IMR-90 (cell line): ENCODE measurements around the gene SYMPK. TPM values are rescaled to one million over a fixed set of nuclear protein-coding genes. Genes with fewer than 3 reads are reported as not detected.

Experiments used
- ATAC-seq: fragments of 200-7000 bp; cut with Tn5 transposase; 2 replicates; pipeline ENCODE4 v1.9.1; 2020; ENCODE audit warnings: low read depth, mild to moderate bottlenecking, moderate library complexity
- BruUV-seq: library from RNA; stranded (reverse); fragments of 400-500 nt; replicated peaks from 2 replicates; lab custom pipeline; 2021; lab: Mats Ljungman, UMichigan
- CTCF ChIA-PET: fragments of 300-600 bp; formaldehyde crosslinking; extraction: SDS; loops from one replicate; lab custom pipeline; 2021; ENCODE audit warnings: antibody characterized with exemption; lab: Yijun Ruan, JAX
- POLR2A ChIA-PET: fragments of 300-600 bp; sonication (Branson Sonifier 250); formaldehyde crosslinking; loops from one replicate; lab custom pipeline; 2022; ENCODE audit warnings: antibody characterized with exemption; ENCODE audit not compliant: unreplicated experiment; lab: Charles Lee
- DNase-seq: peaks from one replicate; pipeline ENCODE4 v3.0.0; 2013
- H2AFZ ChIP-seq: replicated peaks from 2 replicates; pipeline ENCODE3; 2013; ENCODE audit warnings: low read length, mild to moderate bottlenecking; ENCODE audit not compliant: poor library complexity
- H2AK5ac ChIP-seq: 2 replicates; pipeline ENCODE4 v1.6.1; 2013; ENCODE audit warnings: low read depth, low read length, inconsistent platforms
- H2AK9ac ChIP-seq: replicated peaks from 2 replicates; pipeline ENCODE3; 2013; ENCODE audit warnings: mild to moderate bottlenecking, low read depth, low read length, moderate library complexity; ENCODE audit not compliant: poor library complexity
- H2BK120ac ChIP-seq: 2 replicates; pipeline ENCODE4 v1.6.1; 2013; ENCODE audit warnings: low read depth, low read length, inconsistent platforms
- H2BK15ac ChIP-seq: 3 replicates; pipeline ENCODE4 v1.6.1; 2013; ENCODE audit warnings: low read depth, low read length, inconsistent platforms
- H2BK20ac ChIP-seq: 2 replicates; pipeline ENCODE4 v1.6.1; 2013; ENCODE audit warnings: low read depth, mild to moderate bottlenecking, inconsistent platforms, low read length, moderate library complexity
- H2BK5ac ChIP-seq: 2 replicates; pipeline ENCODE4 v1.6.1; 2013; ENCODE audit warnings: mild to moderate bottlenecking, low read depth, low read length, inconsistent platforms; ENCODE audit not compliant: poor library complexity, severe bottlenecking
- H3K14ac ChIP-seq: replicated peaks from 2 replicates; pipeline ENCODE4 v1.6.1; 2013; ENCODE audit warnings: low read depth, low read length, inconsistent platforms
- H3K18ac ChIP-seq: 2 replicates; pipeline ENCODE4 v1.6.1; 2013; ENCODE audit warnings: low read depth, low read length, control low read depth
- H3K23ac ChIP-seq: 2 replicates; pipeline ENCODE4 v1.6.1; 2013; ENCODE audit warnings: low read depth, low read length, inconsistent platforms
- H3K27ac ChIP-seq: 2 replicates; pipeline ENCODE4 v1.5.1; 2013; ENCODE audit warnings: mild to moderate bottlenecking, control low read depth, low read length; ENCODE audit not compliant: insufficient read depth
- H3K27me3 ChIP-seq: 2 replicates; pipeline ENCODE4 v1.6.1; 2013; ENCODE audit warnings: low read length; ENCODE audit not compliant: control insufficient read depth, insufficient read depth
- H3K36me3 ChIP-seq: 2 replicates; pipeline ENCODE4 v1.6.1; 2013; ENCODE audit warnings: low read length, mixed read lengths; ENCODE audit not compliant: control insufficient read depth, insufficient read depth
- H3K4ac ChIP-seq: 2 replicates; pipeline ENCODE4 v1.6.1; 2013; ENCODE audit warnings: low read depth, low read length, inconsistent platforms
- H3K4me1 ChIP-seq: 2 replicates; pipeline ENCODE4 v1.6.1; 2013; ENCODE audit warnings: low read length, mixed read lengths; ENCODE audit not compliant: control insufficient read depth, insufficient read depth
- H3K4me2 ChIP-seq: 2 replicates; pipeline ENCODE4 v1.6.1; 2013; ENCODE audit warnings: low read depth, mild to moderate bottlenecking, control low read depth, low read length, moderate library complexity
- H3K4me3 ChIP-seq: 2 replicates; pipeline ENCODE4 v1.5.1; 2013; ENCODE audit warnings: low read depth, mild to moderate bottlenecking, control low read depth, low read length, moderate library complexity; ENCODE audit not compliant: insufficient read depth
- H3K56ac ChIP-seq: 2 replicates; pipeline ENCODE4 v1.6.1; 2013; ENCODE audit warnings: low read length, inconsistent platforms; ENCODE audit not compliant: insufficient read depth; ENCODE audit errors: extremely low read depth
- H3K79me1 ChIP-seq, 2 experiments: 2 replicates each; pipeline ENCODE4 v1.6.1; 2013; ENCODE audit warnings: low read length in 2 of 2, inconsistent platforms in 1 of 2, low read depth in 1 of 2
- H3K9ac ChIP-seq: 2 replicates; pipeline ENCODE4 v1.6.1; 2013; ENCODE audit warnings: low read depth, low read length, control low read depth
- H3K9me1 ChIP-seq: 2 replicates; pipeline ENCODE4 v1.6.1; 2013; ENCODE audit warnings: low read length, inconsistent platforms; ENCODE audit not compliant: insufficient read depth
- H3K9me3 ChIP-seq: 2 replicates; pipeline ENCODE4 v1.6.1; 2013; ENCODE audit warnings: low read length; ENCODE audit not compliant: control insufficient read depth, insufficient read depth
- H4K20me1 ChIP-seq: 2 replicates; pipeline ENCODE4 v1.6.1; 2013; ENCODE audit warnings: low read length, inconsistent platforms; ENCODE audit not compliant: insufficient read depth
- H4K5ac ChIP-seq: 2 replicates; pipeline ENCODE4 v1.6.1; 2013; ENCODE audit warnings: mild to moderate bottlenecking, low read depth, low read length, control low read depth
- H4K8ac ChIP-seq, 2 experiments: 2 replicates each; pipeline ENCODE4 v1.6.1; 2013; ENCODE audit warnings: low read depth in 2 of 2, low read length in 2 of 2, control low read depth in 1 of 2, inconsistent platforms in 1 of 2
- H4K91ac ChIP-seq: 2 replicates; pipeline ENCODE4 v1.6.1; 2013; ENCODE audit warnings: low read depth, low read length, inconsistent platforms; ENCODE audit not compliant: insufficient read depth
- CEBPB ChIP-seq: IDR thresholded peaks from 2 replicates; pipeline ENCODE4 v1.6.1; 2012; ENCODE audit warnings: low read depth, low read length, improper control_type of control experiment
- ELK1 ChIP-seq: fragments of 150-350 bp; IDR thresholded peaks from 2 replicates; pipeline ENCODE4 v1.6.1; 2016; ENCODE audit warnings: low read depth, mild to moderate bottlenecking, low read length, moderate library complexity, borderline replicate concordance
- FOS ChIP-seq: fragments of 150-350 bp; IDR thresholded peaks from 2 replicates; pipeline ENCODE4 v1.6.1; 2016; ENCODE audit warnings: low read depth, low read length
- MAFK ChIP-seq: IDR thresholded peaks from 2 replicates; pipeline ENCODE4 v1.6.1; 2012; ENCODE audit warnings: low read depth, low read length, improper control_type of control experiment
- MAZ ChIP-seq: IDR thresholded peaks from 2 replicates; pipeline ENCODE4 v1.6.1; 2012; ENCODE audit warnings: low read depth, mild to moderate bottlenecking, low read length, improper control_type of control experiment, moderate library complexity, borderline replicate concordance
- MXI1 ChIP-seq: IDR thresholded peaks from 2 replicates; pipeline ENCODE4 v1.6.1; 2012; ENCODE audit warnings: low read depth, mild to moderate bottlenecking, low read length, moderate library complexity, borderline replicate concordance
- POLR2A ChIP-seq: IDR thresholded peaks from 2 replicates; pipeline ENCODE4 v1.6.1; 2012; ENCODE audit warnings: mild to moderate bottlenecking, low read depth, low read length
- RAD21 ChIP-seq: IDR thresholded peaks from 2 replicates; pipeline ENCODE4 v1.6.1; 2012; ENCODE audit warnings: low read length, improper control_type of control experiment
- RCOR1 ChIP-seq: IDR thresholded peaks from 2 replicates; pipeline ENCODE4 v1.6.1; 2012; ENCODE audit warnings: mild to moderate bottlenecking, low read length, improper control_type of control experiment; ENCODE audit not compliant: insufficient replicate concordance
- RFX5 ChIP-seq: IDR thresholded peaks from 2 replicates; pipeline ENCODE4 v1.8.0; 2012; ENCODE audit warnings: low read depth, mild to moderate bottlenecking, low read length, moderate library complexity
- SMC3 ChIP-seq: fragments of 150-350 bp; IDR thresholded peaks from 2 replicates; pipeline ENCODE4 v1.6.1; 2016; ENCODE audit warnings: low read depth, mild to moderate bottlenecking, antibody characterized with exemption, low read length, moderate library complexity
- USF2 ChIP-seq: fragments of 150-350 bp; IDR thresholded peaks from 2 replicates; pipeline ENCODE4 v1.6.1; 2017; ENCODE audit warnings: mild to moderate bottlenecking, antibody characterized with exemption, low read length, low read depth
- WGBS, 2 experiments: methylation state at CpG; one replicate each; pipeline versions ENCODE4 v1.1.5 to v1.1.7; 2013; ENCODE audit warnings: missing lambda C conversion rate in 2 of 2; ENCODE audit not compliant: insufficient read length in 1 of 2; ENCODE audit errors: extremely low coverage in 2 of 2; 5-methylcytosine and 5-hydroxymethylcytosine counted together
- dilution Hi-C: fragments of 300-500 bp; cut with HindIII; formaldehyde crosslinking; loops from one replicate; pipeline ENCODE4 v1.14.3; 2018; ENCODE audit warnings: low sequenced_read_pairs; ENCODE audit not compliant: unreplicated experiment
- in situ Hi-C: fragments of 300-500 bp; cut with MboI; formaldehyde crosslinking; loops from 3 replicates; pipeline ENCODE4 v1.14.3; 2019; ENCODE audit warnings: low sequenced_read_pairs, inconsistent platforms, mixed read lengths
- intact Hi-C: fragments of 100-400 bp; cut with micrococcal nuclease; formaldehyde crosslinking; loops from 2 replicates; pipeline ENCODE4 v1.10.0; 2022
- polyA plus RNA-seq, 3 experiments: library from polyadenylated mRNA; depleted of rRNA; stranded (reverse); fragments of >200 nt; gene quantifications; 2 replicates each; pipeline ENCODE4 v1.2.3, GENCODE V29; 2012; ENCODE audit warnings: low replicate concordance in 1 of 3
- total RNA-seq: library from RNA; depleted of rRNA; stranded (reverse); fragments of >200 nt; gene quantifications from 2 replicates; pipeline ENCODE4 v1.2.3, GENCODE V29; 2012

Gene SYMPK
- total and polyA plus RNA-seq, 2 of the 4 experiments (the other 2 are of a cell fraction), result 35.3 to 71.5 TPM

GRCh38 chr19:45817725-45818301, 45.1 kb downstream of the SYMPK start:
- Histone ChIP-seq H3K9ac (no peak overlapping the region), H2BK5ac (no peak overlapping the region), H3K36me3 (peaks cover 37% of the 10 kb centered on the region), H3K27me3 (no peaks in the 10 kb centered on the region), H4K91ac (no peak overlapping the region), H3K4me3 (no peak overlapping the region), H2AFZ (no peak overlapping the region), H4K5ac (no peak overlapping the region), H3K56ac (no peak overlapping the region), H2BK120ac (no peak overlapping the region), H2AK9ac (no peak overlapping the region), H3K4me1 (no peaks in the 10 kb centered on the region), H3K14ac (no peak overlapping the region), H3K27ac (no peak overlapping the region), H3K4me2 (no peak overlapping the region), H4K20me1 (peaks cover 9% of the 10 kb centered on the region), H3K4ac (no peak overlapping the region), H3K23ac (no peak overlapping the region), H3K18ac (no peak overlapping the region), H3K9me3 (no peaks in the 10 kb centered on the region), H2BK15ac (no peak overlapping the region), H4K8ac (no peak overlapping the region), H2BK20ac (no peak overlapping the region), H3K79me1 (no peaks in the 10 kb centered on the region; a peak in 1 of 4 replicates), H2AK5ac (no peak overlapping the region), H3K9me1 (no peaks in the 10 kb centered on the region)
- ChIA-PET CTCF (interaction anchor here (1.1 to 1.6 kb wide), 3 partner anchors 19 to 49 kb away, joined by 3 to 7 read pairs (median 4); partner anchors contain the start of gene SIX5), POLR2A (no interaction called here)
- 81% methylated on average over 14 of the region's 19 CpGs; no CpG with 5 or more reads in 1 of the 2 experiments for WGBS, 2 experiments
- in situ Hi-C loops, result no loop called here
- BruUV-seq, result no TSS peak
- intact Hi-C loops, result no loop called here
- DNase-seq (no peak), ATAC-seq (no peak)
- TF ChIP-seq RFX5 (no peak), MXI1 (no peak), RCOR1 (no peak), MAFK (no peak), ELK1 (no peak), FOS (no peak), MAZ (no peak), SMC3 (no peak), POLR2A (no peak), CEBPB (no peak), USF2 (no peak), RAD21 (no peak)
- dilution Hi-C loops, result no loop called here
